H9 (cell line): ENCODE data around the gene CDKAL1. TPM values are rescaled to one million over a fixed set of nuclear protein-coding genes. Genes with fewer than 3 reads are reported as not detected.

Experiments used
- DNase-seq: peaks from one replicate; pipeline ENCODE4 v3.0.0-alpha.2; 2017
- H2AFZ ChIP-seq: one replicate; pipeline ENCODE4 v1.6.1; 2013; ENCODE audit warnings: mild to moderate bottlenecking, low read length, control low read depth, moderate library complexity
- H2AK5ac ChIP-seq: 2 replicates; pipeline ENCODE4 v1.6.1; 2013; ENCODE audit warnings: low read length, control low read depth, mixed read lengths; ENCODE audit not compliant: insufficient read length
- H2BK120ac ChIP-seq: one replicate; pipeline ENCODE4 v1.6.1; 2013; ENCODE audit warnings: low read depth, mild to moderate bottlenecking, low read length, control low read depth, inconsistent platforms; ENCODE audit not compliant: poor library complexity, severe bottlenecking
- H2BK12ac ChIP-seq: 2 replicates; pipeline ENCODE4 v1.6.1; 2013; ENCODE audit warnings: low read length, control low read depth, mixed read lengths, low read depth; ENCODE audit not compliant: insufficient read length
- H2BK15ac ChIP-seq: 2 replicates; pipeline ENCODE4 v1.6.1; 2013; ENCODE audit warnings: low read depth, low read length, control low read depth
- H2BK20ac ChIP-seq: one replicate; pipeline ENCODE4 v1.6.1; 2013; ENCODE audit warnings: low read depth, mild to moderate bottlenecking, low read length, control low read depth, inconsistent platforms; ENCODE audit not compliant: poor library complexity, severe bottlenecking
- H2BK5ac ChIP-seq: 2 replicates; pipeline ENCODE4 v1.6.1; 2013; ENCODE audit warnings: low read length, control low read depth, mixed read lengths; ENCODE audit not compliant: insufficient read length
- H3K14ac ChIP-seq: 2 replicates; pipeline ENCODE4 v1.6.1; 2013; ENCODE audit warnings: low read length, control low read depth; ENCODE audit not compliant: insufficient read depth
- H3K18ac ChIP-seq: 2 replicates; pipeline ENCODE4 v1.6.1; 2013; ENCODE audit warnings: low read depth, mild to moderate bottlenecking, mixed read lengths, low read length, control low read depth; ENCODE audit not compliant: insufficient read length
- H3K23ac ChIP-seq: 2 replicates; pipeline ENCODE4 v1.6.1; 2013; ENCODE audit warnings: low read length, control low read depth, mixed read lengths, low read depth; ENCODE audit not compliant: insufficient read length
- H3K23me2 ChIP-seq: 2 replicates; pipeline ENCODE4 v1.6.1; 2013; ENCODE audit warnings: low read depth, mild to moderate bottlenecking, mixed read lengths, low read length, control low read depth; ENCODE audit not compliant: insufficient read length, poor library complexity, severe bottlenecking
- H3K27ac ChIP-seq: 2 replicates; pipeline ENCODE4 v1.5.1; 2013; ENCODE audit warnings: low read length, control low read depth, mixed read lengths, low read depth; ENCODE audit not compliant: insufficient read length
- H3K27me3 ChIP-seq: 2 replicates; pipeline ENCODE4 v1.6.1; 2013; ENCODE audit warnings: low read length, control low read depth, inconsistent platforms; ENCODE audit not compliant: insufficient read depth
- H3K4ac ChIP-seq: 2 replicates; pipeline ENCODE4 v1.6.1; 2013; ENCODE audit warnings: low read depth, mild to moderate bottlenecking, control low read depth, inconsistent platforms, low read length, moderate library complexity
- H3K4me1 ChIP-seq: 2 replicates; pipeline ENCODE4 v1.6.1; 2013; ENCODE audit warnings: low read length, control low read depth, inconsistent platforms; ENCODE audit not compliant: insufficient read depth
- H3K4me2 ChIP-seq: 2 replicates; pipeline ENCODE4 v1.6.1; 2013; ENCODE audit warnings: low read length, control low read depth, mixed read lengths; ENCODE audit not compliant: insufficient read length, insufficient read depth
- H3K56ac ChIP-seq: 2 replicates; pipeline ENCODE4 v1.6.1; 2013; ENCODE audit warnings: low read depth, mild to moderate bottlenecking, mixed read lengths, low read length, control low read depth; ENCODE audit not compliant: insufficient read length
- H3K79me1 ChIP-seq: 2 replicates; pipeline ENCODE4 v1.6.1; 2013; ENCODE audit warnings: low read depth, mild to moderate bottlenecking, moderate library complexity, low read length, control low read depth, inconsistent platforms; ENCODE audit not compliant: insufficient read depth, poor library complexity, severe bottlenecking
- H3K79me2 ChIP-seq: 2 replicates; pipeline ENCODE4 v1.6.1; 2013; ENCODE audit warnings: low read length, control low read depth, inconsistent platforms; ENCODE audit not compliant: insufficient read depth
- H3K9ac ChIP-seq: 2 replicates; pipeline ENCODE4 v1.6.1; 2013; ENCODE audit warnings: low read length, control low read depth, mixed read lengths; ENCODE audit not compliant: insufficient read length; ENCODE audit errors: extremely low read depth
- H3K9me3 ChIP-seq: one replicate; pipeline ENCODE4 v1.6.1; 2013; ENCODE audit warnings: low read depth, low read length, inconsistent platforms; ENCODE audit not compliant: control insufficient read depth
- H3T11ph ChIP-seq: one replicate; pipeline ENCODE4 v1.6.1; 2013; ENCODE audit warnings: mild to moderate bottlenecking, low read length, control low read depth, inconsistent platforms
- H4K20me1 ChIP-seq: one replicate; pipeline ENCODE4 v1.6.1; 2013; ENCODE audit not compliant: control insufficient read depth, insufficient read length, insufficient read depth
- H4K5ac ChIP-seq: 2 replicates; pipeline ENCODE4 v1.6.1; 2013; ENCODE audit warnings: low read depth, mild to moderate bottlenecking, mixed read lengths, low read length, control low read depth; ENCODE audit not compliant: insufficient read length
- H4K8ac ChIP-seq: replicated peaks from 2 replicates; pipeline ENCODE4 v1.6.1; 2013; ENCODE audit warnings: low read length, control low read depth, mixed read lengths, low read depth; ENCODE audit not compliant: insufficient read length
- H4K91ac ChIP-seq: 2 replicates; pipeline ENCODE4 v1.6.1; 2013; ENCODE audit warnings: low read depth, mild to moderate bottlenecking, moderate library complexity, mixed read lengths, low read length, control low read depth; ENCODE audit not compliant: insufficient read length
- H3K27ac Mint-ChIP-seq, 3 experiments: 2 replicates in 2 of 3; 3 replicates in 1 of 3; pipeline ENCODE4 v1.8.0; 2020 to 2021; ENCODE audit warnings: mixed read lengths in 3 of 3, mild to moderate bottlenecking in 1 of 3, moderate library complexity in 1 of 3
- H3K27me3 Mint-ChIP-seq: 2 replicates; pipeline ENCODE4 v1.8.0; 2021; ENCODE audit warnings: low read depth, mild to moderate bottlenecking, moderate library complexity, mixed read lengths
- H3K36me3 Mint-ChIP-seq, 3 experiments: 2 replicates in 2 of 3; 3 replicates in 1 of 3; pipeline ENCODE4 v1.8.0; 2020 to 2021; ENCODE audit warnings: low read depth in 3 of 3, mixed read lengths in 3 of 3; ENCODE audit not compliant: insufficient read depth in 1 of 3
- H3K4me1 Mint-ChIP-seq, 2 experiments: 2 replicates each; pipeline ENCODE4 v1.8.0; 2020; ENCODE audit warnings: mixed read lengths in 2 of 2
- H3K4me3 Mint-ChIP-seq, 2 experiments: 2 replicates in 1 of 2; 3 replicates in 1 of 2; pipeline ENCODE4 v1.8.0; 2020 to 2021; ENCODE audit warnings: mild to moderate bottlenecking in 2 of 2, mixed read lengths in 2 of 2, moderate library complexity in 1 of 2
- H3K9me3 Mint-ChIP-seq, 2 experiments: 2 replicates in 1 of 2; 3 replicates in 1 of 2; pipeline ENCODE4 v1.8.0; 2020; ENCODE audit warnings: mild to moderate bottlenecking in 2 of 2, mixed read lengths in 2 of 2, moderate library complexity in 1 of 2
- WGBS: extraction: QIAGEN DNeasy Blood & Tissue Kit; methylation state at CpG from one replicate; pipeline ENCODE4 v1.1.7; 2013; ENCODE audit warnings: missing lambda C conversion rate, low lambda C conversion rate, mixed read lengths; ENCODE audit not compliant: insufficient read length; ENCODE audit errors: extremely low coverage; 5-methylcytosine and 5-hydroxymethylcytosine counted together
- total RNA-seq: library from RNA; stranded (reverse); gene quantifications from 2 replicates; pipeline ENCODE4 v1.2.1, GENCODE V29; 2021
- TF ChIP-seq, protein P1 (sequence below): fragments of 200-600 bp; sonication (generic); conservative IDR thresholded peaks from 3 replicates; pipeline ENCODE4 v1.8.0; 2021; ENCODE audit warnings: antibody characterized with exemption, mild to moderate bottlenecking

Gene CDKAL1
- total RNA-seq, 1 experiment from 2014 or later = 23.0 TPM

DNA sequence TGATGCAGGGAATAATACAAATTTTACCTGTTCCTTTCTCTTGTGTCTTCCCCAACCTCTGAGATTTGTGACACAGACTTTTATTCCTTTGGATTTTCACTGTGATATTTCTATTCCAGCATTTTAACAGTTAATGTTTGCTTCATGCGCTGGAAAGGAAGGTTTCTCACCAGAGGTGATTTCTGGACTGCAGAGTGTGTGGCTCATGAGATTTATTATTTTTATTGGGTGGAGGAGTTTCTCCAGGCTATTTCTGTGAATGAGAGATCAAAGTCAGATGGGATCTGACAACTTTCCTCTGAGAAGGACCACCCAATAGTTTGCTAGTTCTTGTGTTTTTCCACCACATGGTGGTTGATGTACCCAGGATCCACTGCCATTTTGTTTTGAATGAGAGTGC, 377.5 kb downstream of the CDKAL1 start:
- Histone ChIP-seq H4K8ac (no peak overlapping the region), H2AFZ (no peak overlapping the region), H4K20me1 (no peaks in the 10 kb centered on the region), H2BK20ac (no peak overlapping the region), H3K79me1 (no peaks in the 10 kb centered on the region), H3K4me1 (no peaks in the 10 kb centered on the region), H2BK5ac (no peak overlapping the region), H3K56ac (no peak overlapping the region), H3K23ac (no peak overlapping the region), H3K18ac (no peak overlapping the region), H2BK12ac (no peak overlapping the region), H3K27ac (no peak overlapping the region), H4K91ac (no peak overlapping the region), H2BK15ac (no peak overlapping the region), H3K23me2 (no peaks in the 10 kb centered on the region), H3K14ac (no peak overlapping the region), H2BK120ac (no peak overlapping the region), H4K5ac (no peak overlapping the region), H3K4ac (no peak overlapping the region), H2AK5ac (no peak overlapping the region), H3K79me2 (no peaks in the 10 kb centered on the region), H3T11ph (no peak overlapping the region), H3K27me3 (no peaks in the 10 kb centered on the region), H3K4me2 (no peak overlapping the region), H3K9me3 (no peaks in the 10 kb centered on the region), H3K9ac (no peak overlapping the region)
- WGBS = no CpG with 5 or more reads among the region's 1 CpG
- peaks cover 17 to 18% of the 10 kb centered on the region in 2 experiments for H3K9me3 Mint-ChIP-seq
- no peaks in the 10 kb centered on the region; the same call in 1 of the 2 replicates for H3K27me3 Mint-ChIP-seq
- peaks cover 12 to 33% (median 14%) of the 10 kb centered on the region in 3 experiments; a peak in 6 of 7 replicates for H3K36me3 Mint-ChIP-seq
- H3K27ac Mint-ChIP-seq = peak overlapping the region in 1 of 3 experiments; percentile 49; a peak in 1 of 7 replicates
- TF ChIP-seq, protein P1, sequence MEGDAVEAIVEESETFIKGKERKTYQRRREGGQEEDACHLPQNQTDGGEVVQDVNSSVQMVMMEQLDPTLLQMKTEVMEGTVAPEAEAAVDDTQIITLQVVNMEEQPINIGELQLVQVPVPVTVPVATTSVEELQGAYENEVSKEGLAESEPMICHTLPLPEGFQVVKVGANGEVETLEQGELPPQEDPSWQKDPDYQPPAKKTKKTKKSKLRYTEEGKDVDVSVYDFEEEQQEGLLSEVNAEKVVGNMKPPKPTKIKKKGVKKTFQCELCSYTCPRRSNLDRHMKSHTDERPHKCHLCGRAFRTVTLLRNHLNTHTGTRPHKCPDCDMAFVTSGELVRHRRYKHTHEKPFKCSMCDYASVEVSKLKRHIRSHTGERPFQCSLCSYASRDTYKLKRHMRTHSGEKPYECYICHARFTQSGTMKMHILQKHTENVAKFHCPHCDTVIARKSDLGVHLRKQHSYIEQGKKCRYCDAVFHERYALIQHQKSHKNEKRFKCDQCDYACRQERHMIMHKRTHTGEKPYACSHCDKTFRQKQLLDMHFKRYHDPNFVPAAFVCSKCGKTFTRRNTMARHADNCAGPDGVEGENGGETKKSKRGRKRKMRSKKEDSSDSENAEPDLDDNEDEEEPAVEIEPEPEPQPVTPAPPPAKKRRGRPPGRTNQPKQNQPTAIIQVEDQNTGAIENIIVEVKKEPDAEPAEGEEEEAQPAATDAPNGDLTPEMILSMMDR = no peak
- peaks cover 17 to 21% of the 10 kb centered on the region in 2 experiments for H3K4me1 Mint-ChIP-seq
- H3K4me3 Mint-ChIP-seq = no peak overlapping the region
- DNase-seq = no peak
